NCI-H2107 treated with DMSO at 0.1 percent for 48 hours (cell line): ENCODE measurements around the gene APOH.

Source experiments
- DNase-seq: peaks from one replicate; lab custom pipeline; 2025; ENCODE audit not compliant: unreplicated experiment; lab: John Stamatoyannopoulos, UW

Gene APOH

GRCh38 chr17:66198242-66198641, 31.0 kb downstream of the APOH start:
- no peak for DNase-seq

DNA sequence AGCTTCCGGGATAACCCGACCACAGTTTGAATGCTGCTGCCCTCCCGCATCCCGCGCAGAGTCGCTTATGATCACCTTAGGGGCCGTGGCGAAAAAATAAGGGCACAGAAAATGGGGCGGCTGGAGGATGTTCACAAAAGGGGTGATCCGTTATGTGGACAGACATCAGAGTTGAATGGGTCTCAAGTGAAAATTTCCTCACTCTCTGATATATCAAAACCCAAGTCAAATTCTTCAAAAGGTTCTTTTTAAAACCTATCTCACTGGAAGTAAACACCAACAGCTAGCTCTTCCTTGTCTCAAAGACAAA, 36.9 kb downstream of the APOH start:
- DNase-seq, result no peak

GRCh38 chr17:66191593-66192377, 37.4 kb downstream of the APOH start, which contains the start of gene CEP112:
TSS of gene CEP112 (minus strand) at chr17:66192133.
- peak; percentile 34 for DNase-seq

DNA sequence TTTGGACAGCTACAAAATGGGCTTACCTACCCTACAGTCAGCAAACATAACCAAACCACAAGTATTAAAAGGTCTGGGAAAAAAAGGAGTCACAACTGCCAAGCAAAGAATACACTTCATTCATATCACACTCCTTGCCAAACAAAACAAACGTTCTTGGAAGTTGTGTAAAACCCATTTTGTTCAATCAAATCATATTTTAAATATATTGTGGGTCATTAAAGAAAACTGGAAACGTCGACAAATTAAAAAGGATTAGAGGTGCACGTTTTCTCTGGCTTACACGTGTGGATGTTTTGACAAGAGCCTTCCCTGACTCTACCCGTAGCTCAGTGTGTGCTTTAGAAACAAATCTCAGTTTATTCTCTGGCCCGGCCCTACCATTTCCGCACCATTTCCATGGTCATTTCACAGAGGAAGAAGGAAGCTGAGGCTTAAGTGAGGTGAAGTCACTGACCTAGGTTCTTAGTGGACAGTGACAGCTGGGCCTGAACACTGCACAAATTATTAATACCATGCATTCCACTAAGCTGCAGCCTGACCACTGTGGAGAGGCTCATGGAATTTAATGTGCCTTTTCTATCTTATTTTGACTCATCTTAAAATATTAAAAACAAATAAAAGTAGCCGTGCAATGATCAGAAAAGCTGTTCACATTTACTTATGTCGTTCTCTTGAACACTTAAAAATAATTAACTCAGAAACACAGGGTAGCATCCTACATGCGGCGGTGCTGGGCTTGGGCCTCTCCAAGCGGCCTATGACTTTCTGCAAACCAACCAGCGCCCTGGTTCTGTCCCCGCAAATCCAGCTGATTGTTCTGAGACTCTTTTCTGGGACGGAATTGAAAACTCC, 38.2 kb downstream of the APOH start:
- DNase-seq, result no peak

GRCh38 chr17:66187718-66188117, 41.5 kb downstream of the APOH start:
- DNase-seq, result no peak

- DNase-seq, result peak; percentile 17
Observed at GRCh38 chr17:66185862-66186261, 43.4 kb downstream of the APOH start.

- DNase-seq, result no peak
Observed at GRCh38 chr17:66184392-66184791, 44.8 kb downstream of the APOH start.

DNA sequence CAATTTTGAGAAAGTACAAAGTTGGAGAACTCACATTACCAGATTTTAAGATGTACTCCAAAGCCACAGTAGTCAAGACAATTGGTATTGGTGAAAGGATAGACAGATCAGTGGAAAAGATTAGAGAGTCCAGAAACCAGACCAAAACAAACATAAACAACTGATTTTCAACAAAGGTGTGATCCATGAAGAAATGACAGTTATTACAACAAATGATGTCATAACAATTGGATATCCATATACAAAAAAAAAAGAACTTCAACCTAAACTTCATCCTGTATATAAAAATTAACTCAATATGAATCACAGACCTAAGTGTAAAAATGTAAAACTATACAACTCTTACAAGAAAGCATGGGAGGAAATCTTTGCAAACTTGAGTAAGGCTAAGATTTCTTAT, 45.7 kb downstream of the APOH start:
- no peak for DNase-seq

DNA sequence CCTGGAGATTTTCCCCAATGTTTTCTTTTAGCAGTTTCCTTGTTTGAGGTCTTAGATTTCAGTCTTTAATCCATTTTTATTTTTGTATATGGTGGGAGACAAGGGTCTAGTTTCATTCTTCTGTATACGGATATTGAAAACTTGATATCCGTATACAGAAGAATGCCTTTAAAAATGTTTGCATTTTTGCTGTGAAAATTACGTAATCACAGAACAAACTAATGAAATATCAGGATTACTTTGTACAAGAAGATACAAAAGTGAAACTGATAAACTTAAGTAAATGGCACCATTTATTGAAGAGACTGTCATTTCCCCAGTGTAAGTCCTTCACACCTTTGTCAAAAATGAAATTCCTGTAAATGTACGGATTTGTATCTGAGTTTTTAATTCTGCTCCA, 50.6 kb downstream of the APOH start:
- no peak for DNase-seq

- peak; percentile 94 for DNase-seq
Observed at GRCh38 chr17:66177048-66177447, 52.2 kb downstream of the APOH start.

- DNase-seq, result no peak
Observed at GRCh38 chr17:66175892-66176291, 53.3 kb downstream of the APOH start.

GRCh38 chr17:66172691-66173223, 56.5 kb downstream of the APOH start:
- no peak for DNase-seq

- no peak for DNase-seq
Observed at GRCh38 chr17:66172144-66172543, 57.1 kb downstream of the APOH start.

- no peak for DNase-seq
Observed at GRCh38 chr17:66171692-66172091, 57.5 kb downstream of the APOH start.

DNA sequence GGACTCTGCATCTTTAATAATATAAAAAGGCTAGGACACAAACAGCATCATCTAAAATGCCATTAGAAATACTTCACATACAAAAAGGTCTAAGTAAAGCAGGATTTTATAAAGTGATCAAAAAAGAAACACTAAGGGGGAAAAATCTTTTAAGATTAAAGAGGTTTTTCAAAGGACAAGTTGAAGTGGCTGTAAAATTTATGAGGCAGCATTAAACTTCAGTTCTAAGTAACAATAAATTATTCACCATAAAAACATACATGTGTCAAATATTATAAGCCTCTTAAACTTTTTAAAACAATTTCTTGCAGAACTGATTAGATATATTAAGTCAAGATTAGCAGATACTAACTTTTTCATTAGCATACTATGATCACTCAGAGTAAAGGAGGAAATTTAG, 58.0 kb downstream of the APOH start:
- no peak for DNase-seq

- DNase-seq, result no peak
Observed at GRCh38 chr17:66169839-66170238, 59.4 kb downstream of the APOH start.

- no peak for DNase-seq
Observed at GRCh38 chr17:66167189-66167815, 61.9 kb downstream of the APOH start.

DNA sequence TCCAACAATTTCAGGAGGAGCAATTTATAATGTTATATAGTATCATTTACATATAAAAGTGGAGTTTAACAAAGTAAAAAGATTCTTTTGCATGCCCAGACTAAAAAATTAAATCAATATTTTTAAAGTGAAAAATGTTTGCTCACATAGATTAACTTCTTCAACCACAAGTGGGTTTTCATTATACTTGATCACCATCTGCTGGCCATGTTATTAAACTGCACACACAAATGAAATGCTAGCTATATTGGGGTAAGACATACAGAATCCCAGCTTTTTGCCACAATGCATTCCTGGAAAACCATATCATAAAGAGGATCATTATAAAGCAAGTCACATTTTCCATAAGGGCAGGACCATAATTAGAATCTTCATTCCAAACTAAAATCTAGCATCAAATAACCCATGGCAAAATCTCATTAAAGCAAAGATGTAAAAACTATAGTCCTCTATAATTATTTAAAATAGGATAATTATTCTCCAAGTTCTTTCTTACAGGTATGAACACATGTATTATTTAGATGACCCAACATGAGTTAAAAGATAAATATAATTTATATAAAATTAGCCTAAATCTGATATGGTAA, 63.6 kb downstream of the APOH start:
- peak; percentile 28 for DNase-seq
